22Rv1 (cell line): ENCODE data around the gene AARS1.
"Not testable (repeated sequence)": the region's sequence is repeated elsewhere in the genome, so short reads cannot be mapped to it uniquely, and the experiment has no call there.

ENCODE experiments used
- CTCF ChIP-seq: fragments of 450-650 bp; IDR thresholded peaks from 2 replicates; pipeline ENCODE4 v1.5.1; 2017; ENCODE audit warnings: mild to moderate bottlenecking
- ZFX ChIP-seq: fragments of 450-650 bp; IDR thresholded peaks from 2 replicates; pipeline ENCODE4 v1.6.1; 2017; ENCODE audit warnings: antibody characterized with exemption, borderline replicate concordance

- TF ChIP-seq CTCF, ZFX: not testable (repeated sequence)
These were observed 64.7 kb downstream of the AARS1 start for GRCh38 chr16:70224645-70225044.
